ENCODE results near the gene EMC9. TPM values are rescaled to one million over a fixed set of nuclear protein-coding genes. Genes with fewer than 3 reads are reported as not detected.

EMC9 gene
- total RNA-seq, 1 experiment from 2014 or later, result 35.3 TPM

DNA sequence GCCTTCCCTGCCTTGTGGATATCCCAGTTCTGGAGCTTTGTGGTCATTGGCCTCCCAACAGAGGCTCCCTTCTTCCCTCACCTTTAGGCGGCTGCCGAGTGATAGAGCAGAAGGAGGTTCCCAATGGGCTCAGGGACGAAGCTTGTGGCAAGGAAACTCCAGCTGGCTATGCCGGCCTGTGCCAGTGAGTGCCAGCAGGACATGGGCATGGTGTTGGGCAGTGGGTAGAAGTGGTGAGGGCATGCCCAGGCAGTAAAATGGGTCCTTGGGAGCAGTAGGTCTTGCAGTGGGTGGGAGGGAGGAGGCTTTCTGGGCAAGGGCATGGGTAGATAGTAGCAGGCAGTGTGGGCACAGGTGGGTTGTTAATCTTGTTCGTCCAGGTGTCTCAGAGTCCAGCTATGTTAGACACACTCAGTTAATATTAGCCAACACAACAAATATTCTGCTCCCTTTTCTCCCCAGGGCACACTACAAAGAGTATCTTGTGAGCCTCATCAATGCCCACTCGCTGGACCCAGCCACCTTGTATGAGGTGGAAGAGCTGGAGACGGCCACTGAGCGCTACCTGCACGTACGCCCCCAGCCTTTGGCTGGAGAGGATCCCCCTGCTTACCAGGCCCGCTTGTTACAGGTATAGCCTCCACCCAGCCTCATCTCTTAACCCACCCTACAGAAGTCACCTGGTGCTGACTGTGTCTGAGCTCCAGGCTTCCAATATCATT lies 18.5 kb upstream of the EMC9 start:
- Histone ChIP-seq H3K9me3 (ENCODE audit: low read length) (no peaks in the 10 kb centered on the region), H4K20me1 (ENCODE audit: insufficient read depth, low read depth, low read length) (no peaks in the 10 kb centered on the region), H2AFZ (ENCODE audit: low read length) (no peak overlapping the region), H3K9me2 (replicated peaks; ENCODE audit: insufficient read depth, low read length) (no peaks in the 10 kb centered on the region), H3K4me2 (ENCODE audit: low read depth, low read length, poor library complexity, severe bottlenecking) (no peak overlapping the region), H3K36me3 (ENCODE audit: insufficient read depth, low read length) (peaks cover 55% of the 10 kb centered on the region), H3K79me2 (ENCODE audit: low read length) (peaks cover 17% of the 10 kb centered on the region), H3K9ac (ENCODE audit: low read length) (no peak overlapping the region), H3K4me3 (ENCODE audit: low read length) (no peak overlapping the region), H3K27ac (ENCODE audit: low read length) (0 out of 2 replicates have a peak overlapping the region, but pooled peaks have one; percentile 8), H3K27me3 (ENCODE audit: low read length) (no peaks in the 10 kb centered on the region), H3K4me1 (ENCODE audit: low read length) (peaks cover 21% of the 10 kb centered on the region)
- no peak for DNase-seq

GRCh38 chr14:24157331-24157730 lies 15.9 kb upstream of the EMC9 start:
- H2AFZ ChIP-seq (ENCODE audit: low read length), result no peak overlapping the region
- no peaks in the 10 kb centered on the region for H3K27me3 ChIP-seq (ENCODE audit: low read length)
- H3K9me2 ChIP-seq (replicated peaks; ENCODE audit: insufficient read depth, low read length), result no peaks in the 10 kb centered on the region
- no peaks in the 10 kb centered on the region for H3K9me3 ChIP-seq (ENCODE audit: low read length)
- no peak overlapping the region for H3K4me3 ChIP-seq (ENCODE audit: low read length)
- no peaks in the 10 kb centered on the region for H4K20me1 ChIP-seq (ENCODE audit: insufficient read depth, low read depth, low read length)
- H3K79me2 ChIP-seq (ENCODE audit: low read length), result peaks cover 12% of the 10 kb centered on the region
- no peak overlapping the region for H3K9ac ChIP-seq (ENCODE audit: low read length)
- H3K36me3 ChIP-seq (ENCODE audit: insufficient read depth, low read length), result peaks cover 40% of the 10 kb centered on the region
- no peak overlapping the region for H3K27ac ChIP-seq (ENCODE audit: low read length)
- peaks cover 20% of the 10 kb centered on the region for H3K4me1 ChIP-seq (ENCODE audit: low read length)
- H3K4me2 ChIP-seq (ENCODE audit: low read depth, low read length, poor library complexity, severe bottlenecking), result no peak overlapping the region
- no peak for DNase-seq

- H3K9ac ChIP-seq (ENCODE audit: low read length), result no peak overlapping the region
- H3K9me2 ChIP-seq (replicated peaks; ENCODE audit: insufficient read depth, low read length), result no peaks in the 10 kb centered on the region
- no peak overlapping the region for H3K4me2 ChIP-seq (ENCODE audit: low read depth, low read length, poor library complexity, severe bottlenecking)
- no peaks in the 10 kb centered on the region for H4K20me1 ChIP-seq (ENCODE audit: insufficient read depth, low read depth, low read length)
- no peak overlapping the region for H3K27ac ChIP-seq (ENCODE audit: low read length)
- H2AFZ ChIP-seq (ENCODE audit: low read length), result no peak overlapping the region
- H3K9me3 ChIP-seq (ENCODE audit: low read length), result no peaks in the 10 kb centered on the region
- H3K4me1 ChIP-seq (ENCODE audit: low read length), result peaks cover 15% of the 10 kb centered on the region
- peaks cover 7% of the 10 kb centered on the region for H3K79me2 ChIP-seq (ENCODE audit: low read length)
- no peaks in the 10 kb centered on the region for H3K27me3 ChIP-seq (ENCODE audit: low read length)
- H3K36me3 ChIP-seq (ENCODE audit: insufficient read depth, low read length), result peaks cover 39% of the 10 kb centered on the region
- DNase-seq, result no peak
- no peak overlapping the region for H3K4me3 ChIP-seq (ENCODE audit: low read length)
Observed at GRCh38 chr14:24156840-24157239, 15.4 kb upstream of the EMC9 start.

DNA sequence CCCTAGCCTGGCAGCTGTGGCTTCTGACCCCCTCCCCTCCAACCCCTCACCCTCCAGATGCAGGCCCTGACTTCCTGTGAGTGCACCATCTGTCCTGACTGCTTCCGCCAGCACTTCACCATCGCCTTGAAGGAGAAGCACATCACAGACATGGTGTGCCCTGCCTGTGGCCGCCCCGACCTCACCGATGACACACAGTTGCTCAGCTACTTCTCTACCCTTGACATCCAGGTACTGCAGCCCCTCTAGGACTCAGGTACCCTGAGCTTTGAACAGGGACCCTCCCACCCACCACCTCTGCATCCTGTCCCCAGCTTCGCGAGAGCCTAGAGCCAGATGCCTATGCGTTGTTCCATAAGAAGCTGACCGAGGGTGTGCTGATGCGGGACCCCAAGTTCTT lies 13.7 kb upstream of the EMC9 start:
- no peaks in the 10 kb centered on the region for H3K9me3 ChIP-seq (ENCODE audit: low read length)
- H3K27me3 ChIP-seq (ENCODE audit: low read length), result no peaks in the 10 kb centered on the region
- H4K20me1 ChIP-seq (ENCODE audit: insufficient read depth, low read depth, low read length), result no peaks in the 10 kb centered on the region
- no peak overlapping the region for H3K9ac ChIP-seq (ENCODE audit: low read length)
- no peaks in the 10 kb centered on the region for H3K4me1 ChIP-seq (ENCODE audit: low read length)
- no peak overlapping the region for H3K4me3 ChIP-seq (ENCODE audit: low read length)
- peaks cover 52% of the 10 kb centered on the region for H3K36me3 ChIP-seq (ENCODE audit: insufficient read depth, low read length)
- no peak overlapping the region for H3K27ac ChIP-seq (ENCODE audit: low read length)
- H3K9me2 ChIP-seq (replicated peaks; ENCODE audit: insufficient read depth, low read length), result no peaks in the 10 kb centered on the region
- no peak overlapping the region for H2AFZ ChIP-seq (ENCODE audit: low read length)
- no peak overlapping the region for H3K4me2 ChIP-seq (ENCODE audit: low read depth, low read length, poor library complexity, severe bottlenecking)
- H3K79me2 ChIP-seq (ENCODE audit: low read length), result peaks cover 10% of the 10 kb centered on the region
- no peak for DNase-seq

GRCh38 chr14:24151404-24152080 lies 10.2 kb upstream of the EMC9 start:
- DNase-seq, result no peak
- H3K4me3 ChIP-seq (ENCODE audit: low read length), result no peak overlapping the region
- H3K4me2 ChIP-seq (ENCODE audit: low read depth, low read length, poor library complexity, severe bottlenecking), result no peak overlapping the region
- no peak overlapping the region for H3K9ac ChIP-seq (ENCODE audit: low read length)
- H3K36me3 ChIP-seq (ENCODE audit: insufficient read depth, low read length), result peaks cover 48% of the 10 kb centered on the region
- H2AFZ ChIP-seq (ENCODE audit: low read length), result no peak overlapping the region
- no peaks in the 10 kb centered on the region for H3K9me3 ChIP-seq (ENCODE audit: low read length)
- H3K27ac ChIP-seq (ENCODE audit: low read length), result no peak overlapping the region
- H3K9me2 ChIP-seq (replicated peaks; ENCODE audit: insufficient read depth, low read length), result no peaks in the 10 kb centered on the region
- H3K79me2 ChIP-seq (ENCODE audit: low read length), result peaks cover 38% of the 10 kb centered on the region
- H3K27me3 ChIP-seq (ENCODE audit: low read length), result no peaks in the 10 kb centered on the region
- peaks cover 12% of the 10 kb centered on the region for H4K20me1 ChIP-seq (ENCODE audit: insufficient read depth, low read depth, low read length)
- peaks cover 14% of the 10 kb centered on the region for H3K4me1 ChIP-seq (ENCODE audit: low read length)

- H2AFZ ChIP-seq (ENCODE audit: low read length), result no peak overlapping the region
- H3K79me2 ChIP-seq (ENCODE audit: low read length), result peaks cover 42% of the 10 kb centered on the region
- H3K36me3 ChIP-seq (ENCODE audit: insufficient read depth, low read length), result peaks cover 48% of the 10 kb centered on the region
- H3K27me3 ChIP-seq (ENCODE audit: low read length), result no peaks in the 10 kb centered on the region
- H3K4me3 ChIP-seq (ENCODE audit: low read length), result no peak overlapping the region
- no peak overlapping the region for H3K27ac ChIP-seq (ENCODE audit: low read length)
- no peaks in the 10 kb centered on the region for H3K9me2 ChIP-seq (replicated peaks; ENCODE audit: insufficient read depth, low read length)
- no peak for DNase-seq
- peaks cover 12% of the 10 kb centered on the region for H4K20me1 ChIP-seq (ENCODE audit: insufficient read depth, low read depth, low read length)
- H3K4me1 ChIP-seq (ENCODE audit: low read length), result peaks cover 14% of the 10 kb centered on the region
- no peak overlapping the region for H3K4me2 ChIP-seq (ENCODE audit: low read depth, low read length, poor library complexity, severe bottlenecking)
- no peak overlapping the region for H3K9ac ChIP-seq (ENCODE audit: low read length)
- no peaks in the 10 kb centered on the region for H3K9me3 ChIP-seq (ENCODE audit: low read length)
Observed at GRCh38 chr14:24150993-24151392, 9.6 kb upstream of the EMC9 start.

GRCh38 chr14:24150567-24150966 lies 9.2 kb upstream of the EMC9 start:
- H3K4me2 ChIP-seq (ENCODE audit: low read depth, low read length, poor library complexity, severe bottlenecking), result no peak overlapping the region
- no peak overlapping the region for H3K9ac ChIP-seq (ENCODE audit: low read length)
- peaks cover 17% of the 10 kb centered on the region for H3K4me1 ChIP-seq (ENCODE audit: low read length)
- H3K9me3 ChIP-seq (ENCODE audit: low read length), result no peaks in the 10 kb centered on the region
- H3K27me3 ChIP-seq (ENCODE audit: low read length), result no peaks in the 10 kb centered on the region
- no peak overlapping the region for H3K4me3 ChIP-seq (ENCODE audit: low read length)
- H3K9me2 ChIP-seq (replicated peaks; ENCODE audit: insufficient read depth, low read length), result no peaks in the 10 kb centered on the region
- H3K79me2 ChIP-seq (ENCODE audit: low read length), result peaks cover 46% of the 10 kb centered on the region
- peak; percentile 35 for DNase-seq
- H3K27ac ChIP-seq (ENCODE audit: low read length), result no peak overlapping the region
- H3K36me3 ChIP-seq (ENCODE audit: insufficient read depth, low read length), result peaks cover 43% of the 10 kb centered on the region
- H4K20me1 ChIP-seq (ENCODE audit: insufficient read depth, low read depth, low read length), result peaks cover 12% of the 10 kb centered on the region
- no peak overlapping the region for H2AFZ ChIP-seq (ENCODE audit: low read length)

- Histone ChIP-seq H3K27ac (ENCODE audit: low read length) (no peak overlapping the region), H2AFZ (ENCODE audit: low read length) (no peak overlapping the region), H3K79me2 (ENCODE audit: low read length) (peaks cover 51% of the 10 kb centered on the region), H3K4me3 (ENCODE audit: low read length) (no peak overlapping the region), H3K36me3 (ENCODE audit: insufficient read depth, low read length) (peaks cover 38% of the 10 kb centered on the region), H3K4me1 (ENCODE audit: low read length) (peaks cover 22% of the 10 kb centered on the region), H4K20me1 (ENCODE audit: insufficient read depth, low read depth, low read length) (peaks cover 12% of the 10 kb centered on the region), H3K9ac (ENCODE audit: low read length) (no peak overlapping the region), H3K9me2 (replicated peaks; ENCODE audit: insufficient read depth, low read length) (no peaks in the 10 kb centered on the region), H3K27me3 (ENCODE audit: low read length) (no peaks in the 10 kb centered on the region), H3K4me2 (ENCODE audit: low read depth, low read length, poor library complexity, severe bottlenecking) (no peak overlapping the region), H3K9me3 (ENCODE audit: low read length) (no peaks in the 10 kb centered on the region)
- DNase-seq, result no peak
Observed at GRCh38 chr14:24150061-24150460, 8.7 kb upstream of the EMC9 start.
